DMS153 treated with DMSO at 0.1 percent for 48 hours (cell line): ENCODE data around the gene TMC1.

Experiments used
- DNase-seq: peaks from one replicate; lab custom pipeline; 2025; ENCODE audit not compliant: unreplicated experiment; lab: John Stamatoyannopoulos, UW

Gene TMC1

GRCh38 chr9:72667181-72667580 is 145.8 kb downstream of the TMC1 start:
- DNase-seq = no peak

GRCh38 chr9:72674961-72675360 is 153.6 kb downstream of the TMC1 start:
- DNase-seq = no peak

GRCh38 chr9:72675586-72675985 is 154.2 kb downstream of the TMC1 start:
- DNase-seq = no peak

- DNase-seq = no peak
Measured at GRCh38 chr9:72680593-72681282, 159.3 kb downstream of the TMC1 start.

GRCh38 chr9:72681283-72681630 is 159.8 kb downstream of the TMC1 start:
- DNase-seq = peak; percentile 40

- no peak for DNase-seq
Measured at GRCh38 chr9:72684615-72685014, 163.2 kb downstream of the TMC1 start.

GRCh38 chr9:72685911-72686310 is 164.5 kb downstream of the TMC1 start:
- no peak for DNase-seq

- DNase-seq = no peak
Measured at GRCh38 chr9:72687331-72687730, 165.9 kb downstream of the TMC1 start.

GRCh38 chr9:72691671-72692070 is 170.3 kb downstream of the TMC1 start:
- no peak for DNase-seq

- no peak for DNase-seq
Measured at GRCh38 chr9:72695365-72695764, 174.0 kb downstream of the TMC1 start.

- no peak for DNase-seq
Measured at GRCh38 chr9:72696511-72696910, 175.1 kb downstream of the TMC1 start.

GRCh38 chr9:72701510-72701909 is 180.1 kb downstream of the TMC1 start:
- no peak for DNase-seq

- no peak for DNase-seq
Measured at GRCh38 chr9:72703574-72703973, 182.2 kb downstream of the TMC1 start.

- DNase-seq = no peak
Measured at GRCh38 chr9:72704688-72705375, 183.4 kb downstream of the TMC1 start.

- DNase-seq = no peak
Measured at GRCh38 chr9:72718503-72718902, 197.1 kb downstream of the TMC1 start.

- no peak for DNase-seq
Measured at GRCh38 chr9:72721067-72721466, 199.7 kb downstream of the TMC1 start.

- DNase-seq = no peak
Measured at GRCh38 chr9:72726947-72727346, 205.5 kb downstream of the TMC1 start.

- no peak for DNase-seq
Measured at GRCh38 chr9:72728031-72728770, 206.8 kb downstream of the TMC1 start.

GRCh38 chr9:72733895-72734294 is 212.5 kb downstream of the TMC1 start:
- DNase-seq = no peak

- DNase-seq = no peak
Measured at GRCh38 chr9:72734631-72735030, 213.2 kb downstream of the TMC1 start.

GRCh38 chr9:72743836-72744235 is 222.4 kb downstream of the TMC1 start:
- no peak for DNase-seq

GRCh38 chr9:72749276-72749675 is 227.9 kb downstream of the TMC1 start:
- no peak for DNase-seq
